Hematopoietic multipotent progenitor cell treated with erythropoietin and hydrocortisone succinate and interleukin-3 and kit ligand, for 8 days (in vitro differentiated cells): ENCODE results near the gene LHFPL2.
"Not testable (repeated sequence)": the region's sequence is repeated elsewhere in the genome, so short reads cannot be mapped to it uniquely, and the experiment has no call there.

Experiments used
- DNase-seq: peaks from one replicate; pipeline ENCODE4 v3.0.0-alpha.2; 2015

The LHFPL2 gene

DNA sequence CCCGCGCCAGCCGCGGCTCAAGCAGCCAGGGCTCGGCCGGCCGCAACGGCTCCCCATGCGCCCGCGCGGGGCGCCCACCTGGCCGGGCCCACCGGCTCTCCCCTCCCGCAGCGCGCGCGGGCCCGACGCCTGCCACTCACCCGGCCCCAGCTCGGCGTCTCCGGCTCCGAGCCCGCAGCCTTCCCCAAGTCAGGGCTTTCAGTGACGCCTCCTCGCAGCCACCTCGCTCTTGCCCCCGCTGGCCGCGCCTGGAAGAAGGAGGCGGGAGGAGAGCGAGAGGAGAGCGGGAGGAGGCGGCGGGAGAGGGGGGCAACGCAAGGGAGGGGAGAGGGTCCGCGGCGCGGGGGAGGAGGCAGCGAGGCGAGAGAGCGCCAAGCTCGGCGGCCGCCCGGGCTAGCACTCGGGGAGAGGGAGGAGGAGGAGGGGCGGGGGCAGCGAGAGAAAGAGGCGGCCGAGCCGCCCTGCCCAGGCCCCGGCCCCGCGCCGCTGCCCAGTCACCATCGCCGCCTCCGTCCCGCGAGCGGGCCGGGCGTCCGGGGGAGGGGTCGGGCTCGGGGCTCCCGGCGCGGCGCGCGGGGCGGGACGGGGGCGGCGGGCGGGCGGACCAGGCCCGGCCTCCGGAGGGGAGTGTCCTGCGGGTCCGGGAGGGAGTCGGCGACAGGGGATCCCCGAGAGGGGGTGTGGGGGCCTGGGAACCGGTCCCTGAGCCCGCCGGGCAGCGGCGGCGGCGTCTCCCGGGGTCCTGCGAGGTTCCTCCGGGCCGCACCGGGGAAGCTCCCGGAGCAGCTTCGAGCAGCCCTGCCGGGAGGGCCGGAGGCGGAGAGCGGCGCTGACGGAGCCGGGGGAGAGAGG lies at the start of gene LHFPL2:
TSS of gene LHFPL2 (minus strand) at position 414 of the 852 bp plus-strand sequence. CDS start 138,559 bp downstream, outside the sequence.
- no peak for DNase-seq

GRCh38 chr5:78696637-78697036 lies 48.1 kb upstream of the LHFPL2 start:
- DNase-seq: no peak

- DNase-seq: not testable (repeated sequence)
These were observed 47.5 kb upstream of the LHFPL2 start for GRCh38 chr5:78696052-78696451.

DNA sequence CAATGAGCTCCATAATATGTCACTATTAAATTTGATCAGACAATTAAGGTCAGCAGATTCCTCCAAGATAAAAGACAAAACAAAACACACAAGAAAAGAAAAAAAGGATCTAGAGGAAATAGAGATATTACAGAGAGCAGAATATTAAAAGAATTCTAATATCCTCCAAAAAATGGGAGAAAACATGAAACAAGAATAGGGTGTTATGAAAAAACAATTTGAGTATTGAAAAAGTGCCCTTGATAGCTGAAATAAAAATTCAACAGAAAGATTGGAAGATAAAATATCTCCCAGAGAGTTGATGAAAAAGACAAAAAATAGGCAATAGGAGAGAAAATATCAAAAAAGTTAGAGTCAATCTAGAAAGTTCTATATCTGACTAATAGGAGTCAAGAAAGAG lies 44.8 kb upstream of the LHFPL2 start:
- DNase-seq: no peak

DNA sequence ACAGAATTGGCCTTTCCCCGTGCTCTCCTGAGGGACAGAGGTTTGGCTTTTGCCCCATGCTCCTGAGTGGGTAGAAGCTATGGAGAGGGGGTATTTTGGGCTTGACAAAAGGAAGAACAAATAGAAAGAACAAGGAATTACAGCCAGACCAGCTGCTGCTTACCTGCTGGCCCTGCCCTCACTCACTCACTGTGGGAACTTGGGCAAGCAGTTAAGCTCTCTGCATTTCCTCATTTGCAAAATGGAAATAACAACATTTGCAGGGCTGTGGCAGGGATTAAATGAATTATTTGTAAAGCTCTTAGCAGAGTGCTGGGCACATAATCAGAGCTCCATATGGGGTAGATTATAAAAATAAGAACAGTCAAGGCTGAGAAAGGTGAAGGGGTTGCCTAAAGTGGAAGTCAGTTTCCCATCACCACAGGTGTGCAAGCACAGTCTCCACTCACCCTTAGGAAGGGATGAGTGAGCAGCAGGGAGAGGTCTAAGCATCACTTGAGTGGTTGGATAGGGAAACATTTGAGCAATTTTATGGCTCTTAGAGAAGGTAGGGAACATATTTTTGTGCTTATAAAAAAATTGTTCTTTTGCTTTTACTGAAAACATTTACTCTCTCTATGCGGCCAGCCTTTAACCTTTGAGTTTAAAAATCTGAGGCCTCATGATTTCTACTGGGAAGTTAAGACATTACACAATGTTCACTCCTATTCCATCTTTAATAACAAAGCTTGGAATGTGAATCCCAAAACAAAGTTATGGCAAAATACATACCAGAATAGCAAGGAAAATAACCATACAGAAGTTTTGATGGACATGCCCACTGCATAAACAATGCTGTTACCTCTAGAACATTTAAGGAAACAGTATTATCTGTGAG lies 42.8 kb upstream of the LHFPL2 start:
- DNase-seq: no peak

GRCh38 chr5:78690253-78690972 lies 41.8 kb upstream of the LHFPL2 start:
- no peak for DNase-seq

DNA sequence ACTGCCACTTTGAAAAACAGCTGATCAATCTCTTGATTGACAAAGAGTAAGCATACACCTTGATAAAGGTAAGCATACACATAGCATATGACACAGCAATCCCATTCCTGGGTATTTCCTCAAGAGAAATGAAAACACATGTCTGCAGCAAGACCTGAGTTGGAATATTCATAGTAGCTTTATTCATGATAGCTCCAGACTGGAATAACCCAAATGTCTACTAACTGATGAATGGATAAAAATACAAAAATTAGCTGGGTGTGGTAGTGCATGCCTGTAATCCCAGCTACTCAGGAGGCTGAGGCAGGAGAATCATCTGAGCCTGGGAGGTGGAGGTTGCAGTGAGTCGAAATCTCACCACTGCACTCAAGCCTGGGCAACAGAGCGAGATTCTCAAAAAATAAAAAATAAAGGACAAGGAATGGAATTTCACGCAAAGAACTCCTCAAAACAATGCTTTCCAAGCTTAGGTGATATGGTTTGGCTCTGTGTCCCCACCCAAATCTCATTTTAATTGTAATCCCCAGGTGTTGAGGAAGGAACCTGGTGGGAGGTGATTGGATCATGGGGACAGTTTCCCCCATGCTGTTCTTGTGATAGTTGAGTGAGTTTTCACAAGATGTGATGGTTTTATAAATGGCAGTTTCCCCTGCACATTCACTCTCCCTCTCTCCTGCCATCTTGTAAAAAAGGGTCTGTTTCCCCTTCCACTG lies 41.1 kb upstream of the LHFPL2 start:
- DNase-seq: no peak

GRCh38 chr5:78687514-78687913 lies 38.9 kb upstream of the LHFPL2 start:
- not testable (repeated sequence) for DNase-seq

GRCh38 chr5:78683905-78684304 lies 35.3 kb upstream of the LHFPL2 start:
- DNase-seq: not testable (repeated sequence)

GRCh38 chr5:78679905-78680304 lies 31.3 kb upstream of the LHFPL2 start:
- no peak for DNase-seq

- no peak for DNase-seq
These were observed 29.5 kb upstream of the LHFPL2 start for GRCh38 chr5:78677777-78678668.

DNA sequence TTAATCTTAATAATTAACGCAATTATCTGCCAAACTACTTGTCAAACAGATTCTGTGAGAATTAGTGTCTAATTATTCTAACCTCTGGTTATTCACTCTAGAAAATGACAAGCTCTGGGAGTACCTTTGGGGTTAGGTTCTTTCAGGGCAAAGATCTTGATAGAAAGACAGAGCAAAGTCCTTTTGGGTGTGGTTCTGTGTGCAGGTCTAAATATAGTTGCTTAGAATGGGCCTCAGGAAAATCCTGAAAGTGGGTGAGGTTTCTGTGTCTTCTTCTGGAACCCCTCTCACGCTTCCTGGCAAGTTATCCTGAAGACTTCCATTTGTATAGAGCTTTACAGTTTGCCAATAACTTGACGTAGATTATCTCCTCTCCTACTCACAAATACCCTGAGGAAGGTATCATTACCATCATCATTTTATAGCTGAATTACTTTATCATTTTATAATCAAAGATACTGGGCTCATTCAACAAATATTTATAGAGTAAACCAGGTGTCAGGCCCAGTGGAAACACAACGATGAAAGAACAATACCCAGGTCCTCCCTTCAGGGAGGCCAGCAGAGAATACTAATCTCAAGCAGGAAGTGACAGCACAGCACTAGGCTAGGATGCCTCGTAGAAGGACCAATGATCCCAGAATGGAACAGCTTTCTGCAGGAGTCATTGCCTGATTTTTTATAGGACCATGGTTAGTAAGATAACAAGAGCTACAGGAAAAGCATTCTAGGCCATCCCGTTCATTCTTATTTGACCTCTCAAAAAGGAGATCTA lies 27.6 kb upstream of the LHFPL2 start:
- DNase-seq: no peak

- DNase-seq: not testable (repeated sequence)
These were observed 25.3 kb upstream of the LHFPL2 start for GRCh38 chr5:78673827-78674226.

GRCh38 chr5:78672154-78672553 lies 23.6 kb upstream of the LHFPL2 start:
- DNase-seq: no peak

- no peak for DNase-seq
These were observed 23.0 kb upstream of the LHFPL2 start for GRCh38 chr5:78671609-78672008.

GRCh38 chr5:78670701-78671269 lies 22.2 kb upstream of the LHFPL2 start:
- no peak for DNase-seq

GRCh38 chr5:78669331-78669730 lies 20.8 kb upstream of the LHFPL2 start:
- no peak for DNase-seq

- no peak for DNase-seq
These were observed 19.0 kb upstream of the LHFPL2 start for GRCh38 chr5:78667461-78668103.

GRCh38 chr5:78666975-78667374 lies 18.4 kb upstream of the LHFPL2 start:
- DNase-seq: not testable (repeated sequence)

DNA sequence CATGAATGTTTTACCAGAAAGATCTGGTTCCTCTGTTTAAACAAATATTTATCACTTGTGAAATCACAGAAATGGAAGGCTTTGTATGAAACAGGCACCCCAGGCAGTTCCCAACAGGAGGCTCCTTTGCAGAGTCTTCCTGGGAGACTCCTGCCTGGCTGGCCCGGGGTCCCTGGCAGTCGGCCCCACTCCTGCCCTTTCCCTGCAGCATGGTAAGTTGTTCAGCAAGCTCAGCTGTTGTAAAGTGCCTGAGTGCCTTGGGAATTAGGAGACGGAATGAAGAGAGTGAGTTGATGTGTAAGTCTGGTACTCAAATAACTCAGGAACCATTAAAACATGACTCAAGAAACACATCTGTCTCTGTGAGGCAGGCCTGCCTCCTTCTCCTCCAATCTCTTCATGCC lies 17.5 kb upstream of the LHFPL2 start:
- no peak for DNase-seq
